GM21526 (cell line): ENCODE results near the gene SH3PXD2B.
"Not testable (repeated sequence)": the region's sequence is repeated elsewhere in the genome, so short reads cannot be mapped to it uniquely, and the experiment has no call there.

Experiments
- ATAC-seq: cut with Tn5 transposase; IDR thresholded peaks from one replicate; pipeline ENCODE4 v1.9.1; 2021; ENCODE audit warnings: moderate library complexity; ENCODE audit not compliant: unreplicated experiment, low FRiP score

Gene SH3PXD2B

DNA sequence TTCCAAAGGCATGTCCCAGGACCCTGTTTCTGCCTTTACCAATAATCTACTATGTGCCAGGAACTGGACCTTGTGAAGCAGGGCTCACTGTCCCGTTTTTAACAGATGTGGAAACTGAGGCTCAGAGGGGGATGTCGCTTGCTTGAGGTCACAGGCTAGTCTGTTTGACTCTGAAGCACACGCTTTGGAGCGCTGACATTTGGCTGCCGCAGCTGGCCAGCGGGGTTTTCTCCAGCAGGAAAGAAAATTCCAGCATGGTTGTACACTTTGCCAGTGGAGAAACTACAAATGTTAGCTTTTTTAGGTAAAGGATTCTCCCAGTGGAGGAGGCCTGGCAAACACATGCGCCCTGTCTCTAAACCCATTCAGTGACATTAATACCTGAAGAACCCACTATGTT lies 50.5 kb downstream of the SH3PXD2B start:
- no peak for ATAC-seq

DNA sequence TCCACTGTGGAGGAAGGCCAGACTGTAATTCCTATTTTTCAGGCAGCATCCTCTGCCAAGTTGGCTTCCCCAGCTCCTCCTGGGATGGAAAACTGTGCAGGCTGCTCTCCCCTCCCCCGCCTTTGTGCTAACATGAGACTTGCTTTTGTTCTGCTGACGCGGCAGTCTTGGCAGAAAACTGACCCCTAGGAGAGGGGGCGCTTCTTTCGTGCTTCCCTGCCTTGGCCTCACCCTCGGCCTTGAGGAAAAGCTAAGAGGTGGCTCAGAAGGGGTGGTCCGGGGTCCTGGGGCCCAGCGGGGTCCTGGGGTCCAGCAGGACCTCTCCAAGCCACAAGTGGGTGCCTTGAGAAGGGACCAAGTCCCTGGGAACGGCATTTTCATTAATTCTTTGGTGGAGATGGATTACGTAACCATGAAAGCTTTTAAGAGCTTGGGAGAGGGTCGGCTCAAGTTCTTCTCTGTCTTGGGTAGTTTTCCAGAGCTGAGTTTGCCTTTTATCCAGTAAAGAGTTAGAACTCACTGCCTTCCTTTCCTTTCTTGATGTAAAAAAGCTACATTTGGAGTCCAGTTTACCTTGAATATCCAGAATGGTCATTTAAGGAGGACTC lies 51.0 kb downstream of the SH3PXD2B start:
- no peak for ATAC-seq

DNA sequence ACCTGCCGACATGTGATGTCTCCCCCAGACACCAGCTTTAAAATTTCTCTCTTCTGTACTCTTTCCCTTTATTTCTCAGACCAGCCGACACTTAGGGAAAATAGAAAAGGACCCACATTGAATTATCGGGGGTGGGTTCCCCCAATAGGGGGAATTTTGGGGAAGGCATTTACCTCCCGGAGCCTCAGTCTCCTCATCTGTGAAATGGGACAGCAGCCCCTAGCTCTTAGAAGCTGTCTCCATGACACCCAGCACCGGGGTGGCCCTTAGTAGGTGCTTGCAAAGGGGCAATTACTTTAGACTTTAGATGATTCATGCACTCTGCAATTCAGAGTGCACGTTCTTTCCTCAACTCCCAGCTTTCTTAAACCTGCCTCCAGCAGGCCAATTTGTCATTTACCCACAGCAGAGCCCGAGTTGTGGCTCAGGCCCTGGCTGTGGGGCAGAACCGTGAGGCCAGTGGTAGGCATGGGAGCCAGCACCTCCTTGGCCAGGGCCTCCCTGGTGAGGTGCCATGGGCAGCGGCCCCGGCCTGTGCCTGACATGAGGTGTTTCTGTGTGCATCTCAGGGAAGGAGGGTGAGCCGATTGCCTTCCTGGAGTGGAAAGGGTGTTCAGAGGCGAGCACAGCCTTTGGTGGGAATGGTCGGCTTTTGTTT lies 51.7 kb downstream of the SH3PXD2B start:
- no peak for ATAC-seq

DNA sequence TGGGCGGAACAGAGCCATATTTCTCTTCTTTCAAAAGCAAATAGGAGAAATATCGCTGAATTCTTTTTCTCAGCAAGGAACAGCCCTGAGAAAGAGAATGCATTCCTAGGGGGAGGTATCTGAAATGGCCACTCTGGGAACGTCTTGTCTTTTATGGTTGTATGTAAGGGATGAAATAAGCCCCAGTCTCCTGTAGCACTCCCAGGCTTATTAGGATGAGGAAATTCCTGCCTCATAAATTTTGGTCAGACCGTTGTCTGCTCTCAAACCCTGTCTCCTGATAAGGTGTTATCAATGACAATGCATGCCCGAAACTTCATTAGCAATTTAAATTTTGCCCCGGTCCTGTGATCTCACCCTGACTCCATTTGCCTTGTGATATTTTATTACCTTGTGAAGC lies 52.3 kb downstream of the SH3PXD2B start:
- not testable (repeated sequence) for ATAC-seq

DNA sequence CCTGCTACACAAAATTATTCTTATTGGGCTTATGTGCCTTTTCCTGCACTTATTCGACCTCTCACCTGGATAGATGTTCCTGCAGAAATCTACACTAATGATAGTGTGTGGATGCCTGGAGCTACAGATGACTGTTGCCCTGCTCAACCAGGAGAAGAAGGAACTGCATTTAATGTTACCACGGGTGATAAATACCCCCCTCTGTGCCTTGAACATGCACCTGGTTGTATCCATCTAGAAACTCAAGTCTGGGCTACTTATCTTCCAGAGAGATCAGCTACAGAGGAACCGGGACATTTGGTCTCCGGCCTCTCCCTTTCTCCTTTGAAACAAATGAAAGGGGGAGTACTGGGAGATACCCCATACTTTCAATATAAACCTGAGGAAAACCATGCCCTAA lies 54.5 kb downstream of the SH3PXD2B start:
- no peak for ATAC-seq

DNA sequence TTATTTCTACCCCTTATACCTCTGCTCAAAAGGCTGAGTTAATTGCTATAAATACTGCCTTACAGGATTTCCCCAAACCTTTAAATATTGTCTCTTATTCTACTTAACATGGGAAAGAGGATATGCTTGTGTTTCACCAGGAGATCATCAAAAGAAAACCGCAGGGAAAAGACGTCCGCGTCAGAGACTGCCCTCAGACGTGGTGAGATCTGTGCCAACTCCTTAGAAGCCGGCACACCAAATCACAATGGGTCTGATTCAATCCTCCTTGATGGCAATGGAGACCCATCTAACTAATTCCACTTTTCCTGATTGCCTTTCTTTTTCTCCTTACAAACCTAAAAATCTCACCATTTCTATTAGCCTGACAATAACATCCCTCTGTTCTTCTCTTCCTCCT lies 55.0 kb downstream of the SH3PXD2B start:
- no peak for ATAC-seq

DNA sequence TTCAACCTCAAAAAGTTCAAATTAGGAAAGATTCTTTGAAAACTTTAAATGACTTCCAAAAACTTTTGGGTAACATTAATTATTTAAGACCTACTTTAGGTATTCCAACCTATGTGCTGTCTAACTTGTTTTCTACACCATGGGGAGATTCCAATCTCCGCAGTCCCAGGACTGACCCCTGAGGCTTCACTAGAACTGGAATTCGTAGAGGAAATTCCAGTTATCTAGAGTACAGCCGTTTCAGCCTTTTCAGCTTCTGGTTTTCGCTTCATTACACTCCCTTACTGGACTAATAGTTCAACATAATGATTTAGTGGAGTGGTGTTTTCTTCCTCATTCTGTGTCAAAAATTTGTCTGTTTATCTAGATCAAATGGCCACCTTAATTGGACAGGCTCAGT lies 55.7 kb downstream of the SH3PXD2B start:
- not testable (repeated sequence) for ATAC-seq

DNA sequence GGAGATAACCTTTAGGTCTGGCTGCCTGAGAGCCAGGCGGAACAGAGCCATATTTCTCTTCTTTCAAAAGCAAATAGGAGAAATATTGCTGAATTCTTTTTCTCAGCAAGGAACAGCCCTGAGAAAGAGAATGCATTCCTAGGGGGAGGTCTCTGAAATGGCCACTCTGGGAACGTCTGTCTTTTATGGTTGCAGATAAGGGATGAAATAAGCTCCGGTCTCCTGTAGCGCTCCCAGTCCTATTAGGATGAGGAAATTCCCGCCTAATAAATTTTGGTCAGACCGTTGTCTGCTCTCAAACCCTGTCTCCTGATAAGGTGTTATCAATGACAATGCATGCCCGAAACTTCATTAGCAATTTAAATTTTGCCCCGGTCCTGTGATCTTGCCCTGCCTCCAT lies 57.3 kb downstream of the SH3PXD2B start:
- not testable (repeated sequence) for ATAC-seq

DNA sequence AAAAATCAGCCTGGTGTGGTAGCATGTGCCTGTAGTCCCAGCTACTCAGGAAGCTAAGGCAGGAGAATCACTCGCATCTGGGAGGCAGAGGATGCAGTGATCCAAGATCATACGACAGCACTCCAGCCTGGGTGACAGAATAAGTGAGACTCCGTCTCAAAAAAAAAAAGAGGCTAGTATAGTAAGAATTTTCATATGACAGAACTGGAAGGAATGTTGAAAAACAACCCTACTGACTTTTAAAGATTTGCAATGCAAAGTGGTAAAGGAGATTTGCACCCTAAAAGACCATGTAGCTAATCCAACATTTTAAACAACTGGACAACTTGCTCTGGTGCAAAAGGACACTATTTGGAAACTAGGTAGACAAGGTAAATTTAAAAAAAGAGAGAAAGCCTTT lies 58.1 kb downstream of the SH3PXD2B start:
- ATAC-seq: no peak

DNA sequence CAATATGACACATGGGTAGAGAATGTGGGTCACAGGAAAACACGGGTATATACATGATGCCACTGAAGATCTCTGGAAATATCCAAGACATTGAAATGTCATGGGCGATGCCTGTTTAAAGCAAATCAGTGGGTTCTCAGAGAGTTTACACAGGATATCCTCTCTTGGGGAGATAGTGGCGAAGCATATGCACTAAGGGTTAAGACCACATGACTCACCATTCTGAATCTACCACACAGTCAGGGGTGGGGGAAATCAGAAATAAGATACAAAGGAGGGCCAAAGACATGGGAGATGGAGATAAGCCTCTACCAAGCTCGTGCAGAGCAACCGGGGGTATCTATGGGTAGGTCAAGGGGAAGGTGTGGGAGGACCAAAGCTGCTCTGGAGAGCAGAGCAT lies 58.8 kb downstream of the SH3PXD2B start:
- no peak for ATAC-seq

DNA sequence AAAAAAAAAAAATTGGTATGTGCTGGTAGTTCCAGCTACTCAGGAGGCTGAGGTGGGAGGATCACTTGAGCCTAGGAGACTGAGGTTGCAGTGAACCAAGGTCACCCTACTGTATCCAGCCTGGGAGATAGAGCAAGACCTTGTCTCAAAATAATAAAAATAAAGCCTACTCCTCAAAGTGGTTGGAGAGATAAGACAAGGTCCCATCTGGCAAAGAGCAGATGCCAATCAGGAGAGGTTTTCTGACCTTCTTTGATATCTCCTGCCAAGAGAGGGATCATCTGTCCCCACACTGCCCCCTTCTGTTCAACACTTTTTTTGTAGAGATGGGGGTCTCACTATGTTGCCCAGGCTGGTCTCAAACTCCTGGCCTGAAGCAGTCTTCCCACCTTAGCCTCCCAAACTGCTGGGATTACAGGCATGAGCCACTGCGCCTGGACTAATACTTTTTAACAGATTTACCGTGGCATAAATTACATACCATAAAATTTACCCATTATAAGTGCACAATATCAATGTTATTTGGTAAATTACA lies 64.7 kb downstream of the SH3PXD2B start:
- ATAC-seq: no peak

DNA sequence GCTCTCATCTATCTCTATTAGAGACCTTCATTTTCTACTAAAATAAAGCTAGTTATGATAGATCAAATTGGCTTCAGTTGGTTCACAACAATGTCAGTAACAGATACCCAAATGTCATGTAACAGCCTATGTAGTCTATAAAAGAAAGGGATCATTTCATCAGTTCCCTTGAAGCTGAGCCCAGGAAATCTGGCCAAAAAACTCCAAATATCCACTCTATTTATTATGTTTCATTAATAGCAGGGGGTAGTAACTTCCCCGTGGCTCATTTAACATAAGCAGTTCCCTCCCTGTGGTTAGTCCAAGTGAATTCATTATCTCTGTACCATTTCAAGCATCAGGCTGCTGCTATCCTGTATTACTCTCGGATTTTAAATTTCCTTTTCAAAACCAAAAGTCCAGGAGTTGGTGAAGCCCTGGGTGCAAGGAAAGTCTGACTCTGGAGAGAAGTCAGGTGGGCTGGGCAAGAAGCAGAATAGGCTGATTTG lies 66.0 kb downstream of the SH3PXD2B start:
- no peak for ATAC-seq

DNA sequence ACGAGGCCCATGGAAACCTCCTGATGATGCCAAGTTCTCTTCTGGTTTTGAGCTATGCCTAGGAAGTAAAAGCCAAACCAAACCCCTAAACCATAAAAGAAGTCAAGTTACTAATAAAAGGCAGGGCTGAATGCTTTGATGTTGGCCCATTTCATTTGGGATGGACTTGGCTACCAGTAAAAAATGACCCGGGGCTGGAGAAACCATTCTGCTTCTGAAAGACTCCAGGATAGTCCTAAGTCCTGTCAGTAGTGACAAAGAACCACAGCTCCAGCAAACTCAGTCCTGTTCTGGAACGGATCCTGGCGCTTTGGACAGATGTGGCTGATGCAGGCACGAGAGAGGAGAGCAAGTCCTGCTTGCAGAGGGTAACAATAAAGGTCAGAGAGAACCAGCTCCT lies 68.6 kb downstream of the SH3PXD2B start:
- no peak for ATAC-seq

DNA sequence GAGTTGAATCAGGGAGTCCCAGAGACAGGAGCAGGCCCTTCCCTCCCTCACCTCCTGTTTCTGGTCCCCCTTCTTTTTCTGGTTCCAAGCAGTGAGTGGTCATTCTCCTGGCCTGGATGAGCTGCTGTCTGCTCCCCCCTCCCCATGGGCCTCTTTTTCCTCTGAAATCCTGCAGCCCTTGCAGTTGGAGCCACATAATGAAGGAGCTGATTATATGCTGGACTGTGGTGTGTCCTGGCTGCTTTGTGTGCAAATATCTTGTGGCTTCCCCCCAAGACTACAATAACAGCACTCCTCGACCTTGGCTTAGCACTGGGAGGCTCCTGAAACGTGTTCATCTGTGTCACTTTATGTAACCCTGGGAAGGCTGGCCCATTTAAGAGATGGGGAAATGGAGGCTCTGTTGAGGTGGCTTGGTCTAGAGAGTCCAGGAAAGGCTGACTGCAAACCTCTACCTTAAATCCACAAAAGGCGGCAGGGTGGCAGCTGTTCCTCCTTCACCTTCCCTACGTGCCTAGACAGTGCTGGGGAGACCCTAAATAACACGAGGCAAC lies 69.2 kb downstream of the SH3PXD2B start:
- no peak for ATAC-seq

DNA sequence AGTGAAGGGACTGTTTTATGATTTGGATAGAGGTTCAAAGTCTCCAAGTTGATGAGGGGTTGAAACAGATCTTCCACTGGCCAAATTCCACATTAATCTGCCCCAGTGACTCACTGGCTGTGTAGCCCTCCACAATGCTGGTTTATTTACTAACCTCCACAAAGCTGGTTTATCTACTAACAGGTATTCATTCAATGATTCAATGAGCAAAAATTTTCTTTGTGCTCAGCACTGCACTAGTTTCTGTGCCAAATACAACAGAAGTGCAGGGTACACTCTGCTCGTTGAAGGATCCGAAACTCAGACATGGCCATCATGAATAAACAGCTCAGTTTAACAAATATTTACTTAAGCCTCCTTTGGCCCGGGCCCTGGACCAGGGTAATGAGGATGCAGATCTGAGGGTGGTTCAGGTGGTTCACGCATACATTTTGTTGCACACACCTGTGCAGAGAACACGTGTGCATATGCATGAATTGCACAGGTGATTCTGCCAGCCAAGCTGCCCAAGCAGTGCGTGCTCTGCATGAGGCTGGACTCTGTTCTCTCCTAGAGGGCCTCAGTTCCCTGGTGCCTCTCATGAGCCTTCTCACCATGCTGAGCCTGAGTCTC lies 71.0 kb downstream of the SH3PXD2B start:
- ATAC-seq: no peak

DNA sequence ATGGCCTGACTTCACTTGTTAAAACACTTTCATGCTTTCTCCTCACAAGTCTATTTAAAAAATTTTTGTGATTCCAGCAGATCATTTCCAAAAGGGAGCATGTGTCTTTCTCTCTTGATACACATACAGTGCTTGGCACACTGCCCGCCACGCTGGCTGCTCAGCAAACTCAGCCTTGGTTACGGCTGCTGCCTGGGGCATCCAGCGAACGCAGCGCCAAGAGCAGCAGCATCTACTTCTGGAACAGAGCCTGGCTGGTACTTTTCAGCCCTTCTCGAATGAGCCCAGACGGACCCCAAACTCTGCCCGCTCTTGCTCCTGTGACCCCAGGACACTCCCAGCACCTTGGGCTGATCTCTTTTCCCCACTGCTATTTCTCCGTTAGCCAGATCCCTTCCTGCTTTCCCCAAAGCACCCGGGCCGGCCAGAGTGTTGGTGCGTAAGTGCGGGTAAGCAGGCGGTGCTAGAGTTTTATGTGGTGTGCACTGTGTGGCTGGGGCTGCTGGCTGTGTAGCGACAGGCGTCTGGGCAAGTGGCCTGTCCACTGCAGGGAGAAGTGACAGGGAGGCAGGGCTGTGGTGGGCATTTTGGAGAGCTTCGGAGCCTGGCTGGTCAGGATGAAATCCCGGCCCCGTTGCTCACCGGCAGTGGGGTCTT lies 73.2 kb downstream of the SH3PXD2B start:
- ATAC-seq: no peak

DNA sequence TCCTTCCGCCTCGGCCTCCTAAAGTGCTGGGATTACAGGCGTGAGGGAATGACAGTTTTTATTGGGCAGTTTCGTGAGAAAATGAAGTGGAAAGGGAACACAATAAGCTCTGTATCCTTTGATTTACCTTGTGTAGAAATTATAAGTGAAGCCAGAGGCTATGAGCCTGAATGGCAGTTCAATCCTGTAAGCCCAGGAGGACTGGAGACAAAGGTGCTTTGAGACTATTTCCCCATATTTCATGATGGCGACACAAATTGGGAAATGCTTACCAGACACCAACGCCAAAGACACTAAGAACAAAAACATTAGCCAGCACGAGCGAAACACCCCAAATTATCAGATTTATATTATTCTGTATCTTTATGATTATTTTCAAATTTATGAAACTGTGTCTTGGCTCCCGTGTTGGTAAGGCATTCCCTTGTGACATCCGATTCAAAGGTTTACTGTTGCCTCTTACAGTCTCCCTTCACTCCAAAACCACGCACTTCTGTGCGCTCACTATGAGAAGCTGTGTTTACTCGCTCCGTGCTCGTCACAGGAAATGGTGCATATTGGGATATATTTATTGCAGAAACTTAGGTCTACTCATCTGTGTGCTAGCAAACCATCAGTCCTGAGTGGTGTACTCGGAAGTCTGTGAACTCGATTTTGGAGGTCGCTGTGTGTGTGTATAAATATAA lies 73.9 kb downstream of the SH3PXD2B start:
- no peak for ATAC-seq

DNA sequence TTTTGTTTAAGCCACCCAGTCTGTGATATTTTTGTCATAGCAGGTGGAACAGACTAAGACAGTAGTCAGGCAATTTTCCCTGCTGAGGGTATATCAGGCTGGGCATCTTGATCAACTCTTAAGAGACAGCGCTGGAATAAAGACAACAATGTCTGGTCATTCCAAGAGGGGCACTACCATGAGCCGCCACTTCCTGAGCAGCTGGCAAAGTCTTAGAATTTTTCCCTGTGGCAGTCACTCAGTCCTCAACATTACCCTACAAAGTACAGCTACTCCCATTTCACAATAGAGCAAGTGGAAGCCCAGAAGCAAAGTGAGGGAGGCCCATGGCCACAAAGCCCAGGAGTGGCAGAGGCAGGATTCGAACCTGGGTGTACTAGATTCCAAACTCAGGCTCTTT lies 74.8 kb downstream of the SH3PXD2B start:
- ATAC-seq: no peak

DNA sequence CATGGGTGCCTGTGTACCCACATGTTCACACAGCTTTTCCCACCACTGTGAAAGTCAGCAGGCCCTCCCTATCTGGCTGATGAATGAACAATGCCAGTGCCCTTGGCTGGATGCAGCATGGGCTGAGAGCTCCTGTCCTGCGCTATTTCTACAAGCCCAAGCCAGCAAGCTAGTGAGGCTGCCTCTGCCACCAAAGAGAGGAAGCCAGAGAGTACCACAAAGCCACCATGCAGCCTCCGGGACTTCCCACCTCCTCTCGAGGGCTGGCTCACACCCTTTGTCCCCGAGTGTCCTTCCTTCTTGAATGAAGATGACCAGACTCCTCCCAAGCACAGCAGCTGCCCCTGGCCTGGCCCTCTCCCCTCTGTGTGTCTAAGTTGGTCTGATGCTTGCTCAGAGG lies 76.5 kb downstream of the SH3PXD2B start:
- ATAC-seq: no peak

DNA sequence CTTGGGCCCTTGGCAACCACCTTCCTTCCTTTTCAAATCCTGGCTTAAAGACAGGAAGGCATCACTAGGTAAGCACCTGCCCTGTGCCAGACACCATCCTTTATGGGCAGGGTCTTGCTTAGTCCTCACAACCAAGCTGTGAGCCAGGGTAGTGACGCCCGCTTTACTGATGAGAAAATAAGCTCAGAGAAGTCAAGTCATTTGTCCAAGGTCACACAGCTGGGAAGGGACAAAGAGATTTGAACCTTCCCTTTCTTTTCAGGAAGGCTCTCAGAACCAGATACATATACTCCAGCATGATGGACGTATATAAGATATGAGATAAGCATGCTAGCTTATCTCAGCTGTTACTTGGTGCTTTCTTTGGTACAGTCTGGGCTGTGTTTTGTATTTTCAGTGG lies 76.9 kb downstream of the SH3PXD2B start:
- no peak for ATAC-seq
